ENCODE data around the gene ITPR1. TPM values are rescaled to one million over a fixed set of nuclear protein-coding genes. Genes with fewer than 3 reads are reported as not detected.

The ITPR1 gene
- total RNA-seq, 4 donors from 2014 or later, result 9.5 to 24.1 (median 17.5) TPM

DNA sequence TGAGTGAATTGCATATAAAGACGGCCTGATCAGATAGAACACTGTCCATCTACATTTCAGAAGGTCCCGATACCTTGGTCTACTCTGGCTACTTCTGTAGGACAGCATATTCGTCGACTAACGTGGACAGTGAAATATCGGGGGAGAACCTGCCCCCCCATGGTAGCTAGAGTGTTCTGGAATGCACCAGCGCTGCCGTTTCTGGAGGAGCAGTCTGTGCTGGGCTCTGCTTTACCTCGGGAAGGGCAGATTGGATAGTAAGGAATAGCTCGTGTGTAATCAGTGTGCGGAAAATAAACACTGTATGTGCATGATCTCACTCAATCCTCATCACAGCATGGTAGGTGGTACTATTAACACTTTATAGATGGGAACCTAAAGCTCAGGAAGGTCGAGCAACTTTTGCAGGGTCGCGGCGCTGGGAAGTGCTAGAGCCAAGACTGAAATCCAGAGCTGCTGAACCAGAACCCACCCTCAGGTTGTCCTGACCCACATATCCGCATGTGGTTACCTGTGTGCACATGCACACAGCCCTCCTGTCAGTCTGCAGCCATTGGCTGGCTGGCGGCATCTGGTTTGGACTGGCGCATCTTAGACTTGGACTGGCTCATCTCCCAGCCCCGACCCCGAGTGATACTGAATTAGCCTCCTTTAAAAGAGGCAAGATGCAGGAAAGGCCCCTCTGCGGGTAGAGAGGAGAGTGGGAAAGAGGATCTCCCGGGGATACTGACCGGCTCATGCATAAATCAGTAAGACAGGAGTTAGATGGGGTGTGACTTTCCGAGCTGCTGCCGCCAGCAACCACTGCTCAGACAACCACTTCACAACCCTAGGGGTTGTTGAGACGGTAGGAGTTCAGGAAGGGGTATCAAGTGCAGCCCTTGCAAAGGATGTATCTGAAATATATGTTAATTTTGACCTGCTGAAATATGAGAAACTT, 331.1 kb downstream of the ITPR1 start:
- 79 to 85% methylated on average over 26 of the region's 26 CpGs for WGBS, 2 donors
- no peak overlapping the region for H3K4me3 ChIP-seq (ENCODE audit: low read depth, poor library complexity, severe bottlenecking)
- intact Hi-C loops (cut with DNase I; ENCODE audit: low total_unique reads), result no loop called here
- no peak for DNase-seq (ENCODE audit: low spot score in 2 of 2)
- TF ChIP-seq, protein P1, sequence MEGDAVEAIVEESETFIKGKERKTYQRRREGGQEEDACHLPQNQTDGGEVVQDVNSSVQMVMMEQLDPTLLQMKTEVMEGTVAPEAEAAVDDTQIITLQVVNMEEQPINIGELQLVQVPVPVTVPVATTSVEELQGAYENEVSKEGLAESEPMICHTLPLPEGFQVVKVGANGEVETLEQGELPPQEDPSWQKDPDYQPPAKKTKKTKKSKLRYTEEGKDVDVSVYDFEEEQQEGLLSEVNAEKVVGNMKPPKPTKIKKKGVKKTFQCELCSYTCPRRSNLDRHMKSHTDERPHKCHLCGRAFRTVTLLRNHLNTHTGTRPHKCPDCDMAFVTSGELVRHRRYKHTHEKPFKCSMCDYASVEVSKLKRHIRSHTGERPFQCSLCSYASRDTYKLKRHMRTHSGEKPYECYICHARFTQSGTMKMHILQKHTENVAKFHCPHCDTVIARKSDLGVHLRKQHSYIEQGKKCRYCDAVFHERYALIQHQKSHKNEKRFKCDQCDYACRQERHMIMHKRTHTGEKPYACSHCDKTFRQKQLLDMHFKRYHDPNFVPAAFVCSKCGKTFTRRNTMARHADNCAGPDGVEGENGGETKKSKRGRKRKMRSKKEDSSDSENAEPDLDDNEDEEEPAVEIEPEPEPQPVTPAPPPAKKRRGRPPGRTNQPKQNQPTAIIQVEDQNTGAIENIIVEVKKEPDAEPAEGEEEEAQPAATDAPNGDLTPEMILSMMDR (IDR thresholded peaks at IDR 0.05), result no peak
- no peak for TF ChIP-seq POLR2A (IDR thresholded peaks at IDR 0.05)

DNA sequence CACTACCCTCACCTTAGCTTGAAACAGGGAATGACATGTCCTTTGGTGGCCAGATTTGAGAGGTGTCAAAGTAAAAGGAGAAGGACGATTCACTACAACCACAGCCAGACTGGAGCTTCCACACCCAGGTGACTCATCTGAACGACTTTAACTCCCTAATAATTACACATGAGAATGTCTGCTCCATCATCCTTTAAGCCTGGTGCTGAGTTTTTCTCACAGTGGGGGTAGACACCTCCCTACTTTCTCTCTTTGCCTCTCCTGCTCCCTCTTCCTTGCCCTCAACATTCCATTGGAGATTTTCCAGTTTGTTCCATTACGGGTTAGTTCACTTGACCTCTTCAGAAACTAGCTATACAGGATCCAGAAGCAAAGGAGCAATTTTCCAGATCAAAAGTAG, 331.8 kb downstream of the ITPR1 start:
- H3K4me3 ChIP-seq (ENCODE audit: low read depth, poor library complexity, severe bottlenecking), result no peak overlapping the region
- TF ChIP-seq POLR2A (IDR thresholded peaks at IDR 0.05), result no peak
- TF ChIP-seq, protein P1 (IDR thresholded peaks at IDR 0.05), result no peak
- DNase-seq (ENCODE audit: low spot score in 2 of 2), result no peak
- 13 to 19% methylated on average over 3 of the region's 3 CpGs for WGBS, 2 donors
- intact Hi-C loops (cut with DNase I; ENCODE audit: low total_unique reads), result no loop called here

DNA sequence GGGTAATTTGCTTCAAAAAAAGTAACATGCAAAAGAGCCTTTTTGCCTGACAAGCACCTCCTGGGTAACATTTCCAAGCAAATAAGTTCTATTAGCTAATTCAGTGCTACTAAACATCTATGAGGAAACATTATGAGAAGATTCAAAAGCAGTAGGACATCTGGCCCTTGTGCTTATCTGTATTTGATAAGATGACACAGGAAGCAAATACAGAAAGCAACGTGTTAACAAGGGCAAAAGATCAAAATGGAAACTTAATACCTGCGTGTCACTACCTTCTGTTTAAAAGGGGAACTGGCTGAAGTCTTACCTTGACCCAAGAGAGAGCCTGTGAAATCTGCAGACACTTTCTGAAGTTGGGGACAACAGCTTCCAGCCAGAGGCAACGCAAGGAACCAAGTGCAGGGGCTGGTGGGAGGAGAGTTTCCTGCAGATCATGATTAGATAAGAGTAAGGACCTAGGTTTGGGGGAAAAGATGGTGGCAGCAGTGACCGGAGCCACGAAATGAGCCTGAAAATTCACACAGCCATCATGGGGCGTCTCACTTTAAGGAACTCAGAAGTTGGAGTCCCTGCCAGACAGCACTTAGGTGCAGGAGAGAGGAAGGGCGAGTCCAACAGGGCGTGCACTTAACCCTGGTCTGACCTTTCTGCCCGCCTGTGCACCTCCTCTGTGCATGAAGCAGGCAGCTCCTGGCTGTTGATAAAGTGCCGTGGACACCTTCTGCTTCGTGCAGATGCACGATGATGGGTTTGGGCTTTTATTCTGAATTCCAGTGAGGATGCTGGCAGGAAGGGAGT, 332.5 kb downstream of the ITPR1 start:
- TF ChIP-seq, protein P1 (IDR thresholded peaks at IDR 0.05), result no peak
- TF ChIP-seq POLR2A (IDR thresholded peaks at IDR 0.05), result no peak
- H3K4me3 ChIP-seq (ENCODE audit: low read depth, poor library complexity, severe bottlenecking), result no peak overlapping the region
- intact Hi-C loops (cut with DNase I; ENCODE audit: low total_unique reads), result no loop called here
- WGBS, 2 donors, result 26 to 34% methylated on average over 11 to 12 of the region's 12 CpGs
- peak in 1 of 2 donors; percentile 49 for DNase-seq (ENCODE audit: low spot score in 2 of 2)

DNA sequence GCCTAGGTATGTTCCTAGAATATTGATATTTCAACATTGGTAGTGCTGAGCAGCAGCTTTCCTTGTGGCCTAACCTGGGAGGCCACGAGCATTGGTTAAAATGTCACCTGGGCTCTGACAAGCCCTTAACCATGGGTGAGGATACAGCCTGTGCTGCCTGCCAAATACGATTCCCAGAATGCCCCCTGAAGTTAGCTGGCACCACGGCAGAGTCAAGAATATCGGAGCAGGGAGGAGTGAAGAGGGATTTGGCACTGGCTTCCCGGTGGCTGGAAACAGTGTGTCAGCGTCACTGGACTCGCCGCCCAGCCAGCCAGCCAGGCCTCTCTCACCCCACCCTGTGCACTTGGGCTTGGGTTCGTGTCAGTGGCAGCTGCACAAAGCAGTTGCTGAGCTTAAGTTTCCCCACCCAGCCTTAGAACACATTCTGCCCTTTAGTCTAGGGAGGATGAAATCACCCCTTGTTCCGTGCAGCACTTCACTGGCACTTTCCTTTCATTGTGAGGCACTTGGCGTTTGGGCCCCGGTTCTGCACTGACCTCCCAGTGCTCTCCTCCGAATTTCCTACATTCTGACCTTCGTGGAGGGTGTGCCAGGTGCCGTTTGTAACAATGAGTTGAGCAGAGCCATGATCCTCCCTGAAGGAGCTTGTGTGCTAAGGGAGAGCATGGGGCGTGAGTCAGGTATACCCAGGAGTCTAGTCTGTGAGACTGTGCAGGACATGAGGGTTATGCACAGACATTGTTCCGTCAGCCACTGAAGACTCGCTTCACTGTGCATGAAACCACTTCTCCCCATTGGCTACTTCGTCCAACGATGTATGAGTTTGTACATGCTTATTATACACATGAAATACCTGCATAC, 333.3 kb downstream of the ITPR1 start:
- no peak overlapping the region for H3K4me3 ChIP-seq (ENCODE audit: low read depth, poor library complexity, severe bottlenecking)
- TF ChIP-seq POLR2A (IDR thresholded peaks at IDR 0.05), result no peak
- TF ChIP-seq, protein P1 (IDR thresholded peaks at IDR 0.05), result no peak
- WGBS, 2 donors, result 31 to 51% methylated on average over 20 of the region's 20 CpGs
- peak; percentile 56 to 94 for DNase-seq (ENCODE audit: low spot score in 2 of 2)
- intact Hi-C loops (cut with DNase I; ENCODE audit: low total_unique reads), result no loop called here

DNA sequence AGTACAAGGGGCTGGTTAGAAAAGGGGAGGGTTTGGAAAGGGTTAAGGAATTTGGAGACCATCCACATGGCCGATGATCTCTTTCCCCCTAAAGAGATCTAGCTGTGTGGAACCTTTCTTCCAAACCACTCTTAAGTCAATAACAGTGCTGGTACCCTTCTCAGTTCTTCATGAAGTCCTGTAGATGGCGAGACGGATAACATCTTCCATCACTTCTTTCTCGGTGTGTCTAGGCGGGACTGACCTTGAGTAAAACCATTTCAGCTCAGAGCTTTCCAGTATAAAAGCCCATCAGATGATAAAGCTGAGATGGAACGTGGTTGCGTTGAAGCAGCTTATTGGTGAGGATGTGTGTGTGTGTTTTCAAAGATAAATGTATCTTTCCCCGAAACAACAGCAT, 334.6 kb downstream of the ITPR1 start:
- no peak for DNase-seq (ENCODE audit: low spot score in 2 of 2)
- intact Hi-C loops (cut with DNase I; ENCODE audit: low total_unique reads), result no loop called here
- no peak for TF ChIP-seq POLR2A (IDR thresholded peaks at IDR 0.05)
- TF ChIP-seq, protein P1 (IDR thresholded peaks at IDR 0.05), result no peak
- H3K4me3 ChIP-seq (ENCODE audit: low read depth, poor library complexity, severe bottlenecking), result no peak overlapping the region
- WGBS, 2 donors, result 68 to 74% methylated on average over 8 of the region's 8 CpGs
